HepG2 (cell line): ENCODE results near the gene FXYD6.

Source experiments
- CEBPB ChIP-seq: IDR thresholded peaks from 2 replicates; pipeline ENCODE4 v1.6.1; 2011; ENCODE audit warnings: low read depth, low read length, improper control_type of control experiment, borderline replicate concordance
- ELF1 ChIP-seq: sonication (generic); formaldehyde crosslinking; IDR thresholded peaks from 2 replicates; pipeline ENCODE4 v1.4.0; 2020; ENCODE audit warnings: missing genetic modification reagents
- HCFC1 ChIP-seq: fragments of 150-350 bp; IDR thresholded peaks from 2 replicates; pipeline ENCODE4 v1.6.1; 2014; ENCODE audit warnings: low read depth, low read length
- KDM1A ChIP-seq: IDR thresholded peaks from 2 replicates; pipeline ENCODE4 v1.6.1; 2016; ENCODE audit warnings: missing compliant biosample characterization
- NBN ChIP-seq: fragments of 450-650 bp; conservative IDR thresholded peaks from 2 replicates; pipeline ENCODE4 v1.6.1; 2017
- SMARCE1 ChIP-seq: fragments of 450-650 bp; IDR thresholded peaks from 2 replicates; pipeline ENCODE4 v1.6.1; 2017; ENCODE audit warnings: borderline replicate concordance
- TAF1 ChIP-seq: sonication (generic); formaldehyde crosslinking; IDR thresholded peaks from 2 replicates; pipeline ENCODE4 v1.4.0; 2020; ENCODE audit warnings: missing genetic modification reagents
- ZMYM3 ChIP-seq: sonication (generic); formaldehyde crosslinking; IDR thresholded peaks from 2 replicates; pipeline ENCODE4 v1.5.1; 2020; ENCODE audit warnings: mild to moderate bottlenecking, missing genetic modification reagents
- TF ChIP-seq, protein P1 (sequence below): sonication (generic); formaldehyde crosslinking; IDR thresholded peaks from 2 replicates; pipeline ENCODE4 v1.4.0; 2020; ENCODE audit warnings: mild to moderate bottlenecking, missing genetic modification reagents
- TF ChIP-seq, protein P2 (sequence below): sonication (generic); formaldehyde crosslinking; IDR thresholded peaks from 2 replicates; pipeline ENCODE4 v1.4.0; 2020; ENCODE audit warnings: missing genetic modification reagents, mild to moderate bottlenecking, borderline replicate concordance
- TF ChIP-seq, protein P3 (sequence below): sonication (generic); formaldehyde crosslinking; IDR thresholded peaks from 2 replicates; pipeline ENCODE4 v1.5.0; 2020; ENCODE audit warnings: mild to moderate bottlenecking, missing genetic modification reagents, moderate library complexity

DNA sequence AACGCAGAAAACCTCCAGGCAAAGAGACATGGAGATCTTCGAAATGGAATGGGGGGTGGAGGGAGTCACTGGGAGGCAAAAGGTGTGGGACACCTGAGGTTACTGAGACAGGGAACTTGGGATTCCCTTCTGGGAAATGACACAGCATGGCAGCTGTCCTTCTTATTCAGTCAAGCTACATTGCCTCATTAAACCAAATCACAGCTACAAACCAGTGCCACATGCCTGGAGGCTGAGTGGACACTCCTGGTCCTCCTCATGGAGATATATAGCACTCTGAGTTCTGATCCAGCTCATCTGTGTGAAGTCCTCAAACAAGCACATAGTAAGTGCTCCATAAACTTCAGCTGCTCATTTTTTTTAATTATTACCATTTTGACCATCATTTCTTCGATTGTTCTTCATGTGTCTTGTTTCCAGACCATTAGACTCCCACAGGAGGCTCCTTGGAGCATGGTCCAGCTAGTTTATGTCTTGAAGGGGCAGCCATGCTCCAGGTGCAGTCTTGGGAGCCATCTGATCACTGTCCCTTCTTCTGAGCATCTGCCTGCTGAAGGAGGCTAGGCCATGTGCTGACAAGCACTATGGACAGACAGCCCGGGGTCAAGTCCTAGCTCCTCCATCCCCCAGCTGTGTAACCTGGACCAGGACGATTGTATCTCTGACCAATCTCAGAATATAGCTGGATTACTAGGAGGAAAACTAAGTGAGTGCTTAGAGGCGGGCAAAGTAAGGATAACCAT is 42.2 kb downstream of the FXYD6 start:
- TF ChIP-seq HCFC1 (no peak), NBN (no peak), ZMYM3 (CRISPR knock-in tag) (no peak), SMARCE1 (no peak), ELF1 (CRISPR knock-in tag) (no peak), TAF1 (CRISPR knock-in tag) (no peak), KDM1A (CRISPR knock-in tag) (no peak), CEBPB (no peak)
- TF ChIP-seq, protein P1, sequence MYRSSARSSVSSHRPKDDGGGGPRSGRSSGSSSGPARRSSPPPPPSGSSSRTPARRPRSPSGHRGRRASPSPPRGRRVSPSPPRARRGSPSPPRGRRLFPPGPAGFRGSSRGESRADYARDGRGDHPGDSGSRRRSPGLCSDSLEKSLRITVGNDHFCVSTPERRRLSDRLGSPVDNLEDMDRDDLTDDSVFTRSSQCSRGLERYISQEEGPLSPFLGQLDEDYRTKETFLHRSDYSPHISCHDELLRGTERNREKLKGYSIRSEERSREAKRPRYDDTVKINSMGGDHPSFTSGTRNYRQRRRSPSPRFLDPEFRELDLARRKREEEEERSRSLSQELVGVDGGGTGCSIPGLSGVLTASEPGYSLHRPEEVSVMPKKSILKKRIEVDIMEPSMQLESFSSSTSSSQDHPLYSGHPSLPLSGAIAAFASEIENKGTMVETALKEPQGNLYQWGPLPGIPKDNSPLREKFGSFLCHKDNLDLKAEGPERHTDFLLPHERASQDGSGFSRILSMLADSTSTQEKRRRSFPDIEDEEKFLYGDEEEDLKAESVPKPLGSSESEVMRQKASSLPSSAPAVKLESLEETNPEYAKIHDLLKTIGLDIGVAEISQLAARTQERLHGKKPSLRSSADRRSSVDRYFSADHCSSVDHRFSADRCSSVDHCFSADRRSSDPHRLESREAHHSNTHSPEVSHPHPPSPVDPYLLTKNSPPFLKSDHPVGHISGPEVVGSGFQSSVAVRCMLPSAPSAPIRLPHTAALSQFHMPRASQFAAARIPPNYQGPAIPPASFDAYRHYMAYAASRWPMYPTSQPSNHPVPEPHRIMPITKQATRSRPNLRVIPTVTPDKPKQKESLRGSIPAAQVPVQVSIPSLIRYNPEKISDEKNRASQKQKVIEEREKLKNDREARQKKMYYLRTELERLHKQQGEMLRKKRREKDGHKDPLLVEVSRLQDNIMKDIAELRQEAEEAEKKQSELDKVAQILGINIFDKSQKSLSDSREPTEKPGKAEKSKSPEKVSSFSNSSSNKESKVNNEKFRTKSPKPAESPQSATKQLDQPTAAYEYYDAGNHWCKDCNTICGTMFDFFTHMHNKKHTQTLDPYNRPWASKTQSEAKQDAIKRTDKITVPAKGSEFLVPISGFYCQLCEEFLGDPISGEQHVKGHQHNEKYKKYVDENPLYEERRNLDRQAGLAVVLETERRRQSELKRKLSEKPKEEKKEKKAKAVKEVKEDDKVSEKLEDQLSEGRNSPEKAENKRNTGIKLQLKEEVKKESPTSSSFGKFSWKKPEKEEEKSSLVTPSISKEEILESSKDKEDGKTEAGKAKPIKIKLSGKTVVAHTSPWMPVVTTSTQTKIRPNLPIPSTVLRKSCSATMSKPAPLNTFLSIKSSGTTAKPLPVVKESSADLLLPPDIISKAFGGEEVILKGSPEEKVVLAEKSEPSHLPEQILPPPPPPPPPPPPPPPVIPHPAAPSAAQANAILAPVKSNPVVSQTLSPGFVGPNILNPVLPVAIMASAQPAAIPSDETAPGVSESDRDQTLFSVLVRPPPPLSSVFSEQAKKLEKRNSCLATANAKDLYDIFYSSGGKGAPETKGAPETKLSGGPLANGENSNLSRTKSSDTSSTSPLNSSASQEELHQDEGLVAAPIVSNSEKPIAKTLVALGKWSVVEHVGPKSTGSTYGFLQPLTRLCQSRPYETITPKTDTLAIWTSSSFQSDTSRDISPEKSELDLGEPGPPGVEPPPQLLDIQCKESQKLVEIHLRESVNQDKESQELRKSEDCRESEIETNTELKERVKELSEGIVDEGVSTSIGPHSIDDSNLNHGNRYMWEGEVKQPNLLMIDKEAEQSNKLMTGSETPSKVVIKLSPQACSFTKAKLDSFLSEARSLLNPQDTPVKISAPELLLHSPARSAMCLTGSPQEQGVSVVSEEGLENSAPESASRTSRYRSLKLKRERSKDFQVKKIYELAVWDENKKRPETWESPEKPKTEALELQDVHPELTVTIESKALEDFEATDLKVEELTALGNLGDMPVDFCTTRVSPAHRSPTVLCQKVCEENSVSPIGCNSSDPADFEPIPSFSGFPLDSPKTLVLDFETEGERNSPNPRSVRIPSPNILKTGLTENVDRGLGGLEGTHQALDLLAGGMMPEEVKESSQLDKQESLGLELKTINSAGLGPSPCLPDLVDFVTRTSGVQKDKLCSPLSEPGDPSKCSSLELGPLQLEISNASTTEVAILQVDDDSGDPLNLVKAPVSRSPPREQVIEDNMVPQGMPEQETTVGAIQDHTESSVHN: no peak
- TF ChIP-seq, protein P2, sequence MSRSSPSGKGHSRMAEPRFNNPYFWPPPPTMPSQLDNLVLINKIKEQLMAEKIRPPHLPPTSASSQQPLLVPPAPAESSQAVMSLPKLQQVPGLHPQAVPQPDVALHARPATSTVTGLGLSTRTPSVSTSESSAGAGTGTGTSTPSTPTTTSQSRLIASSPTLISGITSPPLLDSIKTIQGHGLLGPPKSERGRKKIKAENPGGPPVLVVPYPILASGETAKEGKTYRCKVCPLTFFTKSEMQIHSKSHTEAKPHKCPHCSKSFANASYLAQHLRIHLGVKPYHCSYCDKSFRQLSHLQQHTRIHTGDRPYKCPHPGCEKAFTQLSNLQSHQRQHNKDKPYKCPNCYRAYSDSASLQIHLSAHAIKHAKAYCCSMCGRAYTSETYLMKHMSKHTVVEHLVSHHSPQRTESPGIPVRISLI (CRISPR knock-in tag): no peak
- TF ChIP-seq, protein P3, sequence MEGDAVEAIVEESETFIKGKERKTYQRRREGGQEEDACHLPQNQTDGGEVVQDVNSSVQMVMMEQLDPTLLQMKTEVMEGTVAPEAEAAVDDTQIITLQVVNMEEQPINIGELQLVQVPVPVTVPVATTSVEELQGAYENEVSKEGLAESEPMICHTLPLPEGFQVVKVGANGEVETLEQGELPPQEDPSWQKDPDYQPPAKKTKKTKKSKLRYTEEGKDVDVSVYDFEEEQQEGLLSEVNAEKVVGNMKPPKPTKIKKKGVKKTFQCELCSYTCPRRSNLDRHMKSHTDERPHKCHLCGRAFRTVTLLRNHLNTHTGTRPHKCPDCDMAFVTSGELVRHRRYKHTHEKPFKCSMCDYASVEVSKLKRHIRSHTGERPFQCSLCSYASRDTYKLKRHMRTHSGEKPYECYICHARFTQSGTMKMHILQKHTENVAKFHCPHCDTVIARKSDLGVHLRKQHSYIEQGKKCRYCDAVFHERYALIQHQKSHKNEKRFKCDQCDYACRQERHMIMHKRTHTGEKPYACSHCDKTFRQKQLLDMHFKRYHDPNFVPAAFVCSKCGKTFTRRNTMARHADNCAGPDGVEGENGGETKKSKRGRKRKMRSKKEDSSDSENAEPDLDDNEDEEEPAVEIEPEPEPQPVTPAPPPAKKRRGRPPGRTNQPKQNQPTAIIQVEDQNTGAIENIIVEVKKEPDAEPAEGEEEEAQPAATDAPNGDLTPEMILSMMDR (CRISPR knock-in tag): no peak
